GM12878 (cell line): ENCODE results near the gene FAM177B. TPM values are rescaled to one million over a fixed set of nuclear protein-coding genes. Genes with fewer than 3 reads are reported as not detected.
A peak's percentile ranks its signal among the peaks of the same experiment; 100 is the strongest.

ENCODE experiments used
- ATAC-seq: fragments of 200-7000 bp; cut with Tn5 transposase; 3 replicates; pipeline ENCODE4 v1.9.1; 2020; ENCODE audit warnings: mild to moderate bottlenecking, moderate library complexity
- BruUV-seq: library from RNA; stranded (reverse); fragments of 400-500 nt; replicated peaks from 2 replicates; lab custom pipeline; 2021; lab: Mats Ljungman, UMichigan
- CTCF ChIA-PET: fragments of 300-600 bp; sonication (Branson Sonifier 250); formaldehyde crosslinking; extraction: SDS; loops from one replicate; lab custom pipeline; 2021; ENCODE audit warnings: inconsistent platforms; lab: Yijun Ruan, JAX
- POLR2A ChIA-PET: fragments of 350-600 bp; formaldehyde crosslinking; extraction: SDS; loops from one replicate; lab custom pipeline; 2021; ENCODE audit warnings: inconsistent platforms; lab: Charles Lee
- RAD21 ChIA-PET: fragments of 300-600 bp; sonication (Branson Sonifier 250); formaldehyde crosslinking; loops from one replicate; lab custom pipeline; 2023; ENCODE audit warnings: antibody characterized with exemption; ENCODE audit not compliant: unreplicated experiment; lab: Charles Lee
- SMC1A ChIA-PET: fragments of 300-600 bp; sonication (Branson Sonifier 250); formaldehyde crosslinking; loops from one replicate; lab custom pipeline; 2023; ENCODE audit not compliant: unreplicated experiment, uncharacterized antibody; lab: Charles Lee
- DNase-seq: peaks from one replicate; pipeline ENCODE4 v3.0.0-alpha.2; 2011; ENCODE audit warnings: low read depth, low spot score
- FAIRE-seq: peaks from 3 replicates; lab custom pipeline; 2011; peaks lifted over from hg19 to GRCh38; lab: Jason Lieb, UNC
- H2AFZ ChIP-seq: 2 replicates; pipeline ENCODE4 v1.6.0; 2011; ENCODE audit warnings: low read depth, low read length, control low read depth; ENCODE audit not compliant: control insufficient read depth
- H3K27ac ChIP-seq: 2 replicates; pipeline ENCODE4 v1.5.1; 2011; ENCODE audit warnings: control low read depth; ENCODE audit not compliant: control insufficient read depth, insufficient read depth
- H3K27me3 ChIP-seq, 2 experiments: replicated peaks in 1 of 2; 2 replicates each; pipeline versions ENCODE4 v1.6.0 to v1.6.1; 2011; ENCODE audit warnings: low read length in 1 of 2; ENCODE audit not compliant: control insufficient read depth in 2 of 2, insufficient read depth in 2 of 2
- H3K36me3 ChIP-seq, 2 experiments: 2 replicates each; pipeline ENCODE4 v1.5.1; 2011; ENCODE audit warnings: low read length in 1 of 2; ENCODE audit not compliant: control insufficient read depth in 2 of 2, insufficient read depth in 2 of 2
- H3K4me1 ChIP-seq: 2 replicates; pipeline ENCODE4 v1.6.1; 2011; ENCODE audit warnings: mild to moderate bottlenecking, low read length, moderate library complexity, mixed read lengths; ENCODE audit not compliant: control insufficient read depth, insufficient read depth
- H3K4me2 ChIP-seq: 2 replicates; pipeline ENCODE4 v1.6.0; 2011; ENCODE audit warnings: control low read depth; ENCODE audit not compliant: control insufficient read depth, insufficient read depth
- H3K4me3 ChIP-seq: fragments of 200-600 bp; sonication (generic); 2 replicates; pipeline ENCODE4 v1.5.1; 2016
- H3K79me2 ChIP-seq: 2 replicates; pipeline ENCODE4 v1.6.0; 2011; ENCODE audit warnings: low read length; ENCODE audit not compliant: control insufficient read depth, insufficient read depth
- H3K9ac ChIP-seq: 2 replicates; pipeline ENCODE4 v1.8.0; 2011; ENCODE audit warnings: low read length, control low read depth, mixed read lengths; ENCODE audit not compliant: control insufficient read depth, insufficient read depth
- H3K9me3 ChIP-seq: replicated peaks from 3 replicates; pipeline ENCODE4 v1.5.1; 2011; ENCODE audit warnings: mild to moderate bottlenecking, low read length; ENCODE audit not compliant: control insufficient read depth, insufficient read depth
- H4K20me1 ChIP-seq: 2 replicates; pipeline ENCODE4 v1.6.0; 2011; ENCODE audit not compliant: control insufficient read depth, insufficient read depth
- BCL11A ChIP-seq: IDR thresholded peaks from 2 replicates; pipeline ENCODE4 v1.6.1; 2011; ENCODE audit warnings: low read depth, low read length
- CEBPZ ChIP-seq: fragments of 150-350 bp; IDR thresholded peaks from 2 replicates; pipeline ENCODE4 v1.6.1; 2016; ENCODE audit warnings: low read depth, low read length
- EED ChIP-seq: sonication (generic); IDR thresholded peaks from 2 replicates; pipeline ENCODE4 v1.6.1; 2016; ENCODE audit warnings: antibody characterized with exemption, low read depth
- EGR1 ChIP-seq, 2 experiments: IDR thresholded peaks; 1 replicate in 1 of 2; 2 replicates in 1 of 2; pipeline ENCODE4 v1.6.1; 2011 to 2012; ENCODE audit warnings: low read depth in 2 of 2, low read length in 2 of 2, borderline replicate concordance in 1 of 2, mild to moderate bottlenecking in 1 of 2, moderate library complexity in 1 of 2
- ETV6 ChIP-seq, 2 experiments: fragments of 450-650 bp in 1 of 2; IDR thresholded peaks in 1 of 2; conservative IDR thresholded peaks in 1 of 2; 2 replicates each; pipeline ENCODE4 v1.6.1; 2014; ENCODE audit warnings: antibody characterized with exemption in 1 of 2, borderline replicate concordance in 1 of 2, low read depth in 1 of 2, mild to moderate bottlenecking in 1 of 2, moderate library complexity in 1 of 2
- HCFC1 ChIP-seq: fragments of 150-350 bp; IDR thresholded peaks from 2 replicates; pipeline ENCODE4 v1.6.1; 2014; ENCODE audit warnings: low read length
- IKZF2 ChIP-seq, 2 experiments: fragments of 450-650 bp; IDR thresholded peaks; 2 replicates each; pipeline ENCODE4 v1.6.1; 2017; ENCODE audit warnings: mild to moderate bottlenecking in 2 of 2, moderate library complexity in 2 of 2
- JUND ChIP-seq: IDR thresholded peaks from 2 replicates; pipeline ENCODE4 v1.6.1; 2012; ENCODE audit warnings: low read depth, mild to moderate bottlenecking, low read length, improper control_type of control experiment, moderate library complexity
- MEF2A ChIP-seq: IDR thresholded peaks from 2 replicates; pipeline ENCODE4 v1.6.1; 2011; ENCODE audit warnings: low read depth, mild to moderate bottlenecking, low read length, moderate library complexity; ENCODE audit not compliant: insufficient read depth
- MEF2B ChIP-seq: fragments of 450-650 bp; IDR thresholded peaks from 2 replicates; pipeline ENCODE4 v1.6.1; 2018; ENCODE audit warnings: mild to moderate bottlenecking, moderate library complexity; ENCODE audit not compliant: partially characterized antibody, poor library complexity, severe bottlenecking
- NFYA ChIP-seq: IDR thresholded peaks from 2 replicates; pipeline ENCODE4 v1.6.1; 2011; ENCODE audit warnings: low read depth, mild to moderate bottlenecking, low read length, improper control_type of control experiment, borderline replicate concordance
- PKNOX1 ChIP-seq: fragments of 450-650 bp; IDR thresholded peaks from 2 replicates; pipeline ENCODE4 v1.6.1; 2016; ENCODE audit warnings: mild to moderate bottlenecking
- POLR2A ChIP-seq: IDR thresholded peaks from 2 replicates; pipeline ENCODE4 v1.6.1; 2011; ENCODE audit warnings: low read depth, mild to moderate bottlenecking, low read length
- SKIL ChIP-seq: fragments of 450-650 bp; IDR thresholded peaks from 2 replicates; pipeline ENCODE4 v1.6.1; 2017; ENCODE audit warnings: mild to moderate bottlenecking, low read depth, inconsistent platforms; ENCODE audit not compliant: poor library complexity, severe bottlenecking
- SREBF2 ChIP-seq: IDR thresholded peaks from 2 replicates; pipeline ENCODE4 v1.6.1; 2012; ENCODE audit warnings: mild to moderate bottlenecking, low read length
- TCF12 ChIP-seq: IDR thresholded peaks from 2 replicates; pipeline ENCODE4 v1.6.1; 2011; ENCODE audit warnings: low read depth, mild to moderate bottlenecking, low read length
- TCF3 ChIP-seq: IDR thresholded peaks from 2 replicates; pipeline ENCODE4 v1.6.1; 2012; ENCODE audit warnings: low read depth, mild to moderate bottlenecking, low read length, borderline replicate concordance; ENCODE audit not compliant: insufficient read depth
- ZNF274 ChIP-seq: IDR thresholded peaks from one replicate; pipeline ENCODE4 v1.8.0; 2011; ENCODE audit not compliant: insufficient read length, insufficient read depth
- WGBS: methylation state at CpG from one replicate; pipeline ENCODE4 v1.1.6; 2016; ENCODE audit warnings: low lambda C conversion rate; ENCODE audit not compliant: insufficient replicate concordance, insufficient coverage; ENCODE audit errors: missing lambda C conversion rate; 5-methylcytosine and 5-hydroxymethylcytosine counted together
- in situ Hi-C: fragments of 300-500 bp; cut with MboI; formaldehyde crosslinking; loops from 9 replicates; pipeline ENCODE4 v1.14.3; 2018; ENCODE audit warnings: mixed read lengths
- intact Hi-C: fragments of 100-400 bp; cut with micrococcal nuclease; formaldehyde crosslinking; loops from one replicate; pipeline ENCODE4 v1.14.2; 2022; ENCODE audit not compliant: unreplicated experiment
- polyA plus RNA-seq, 11 experiments: library from polyadenylated mRNA; depleted of rRNA in 4 of 11; unstranded in 6 of 11; stranded (reverse) in 5 of 11; fragments of >200 nt; fragmentation: Nextera tagmentation in 4 of 11; fragmentation: Illumina TruSeq in 1 of 11; extraction: Ambion mirVana in 4 of 11; extraction: Trizol in 1 of 11; gene quantifications; 1 replicate in 1 of 11; 2 replicates in 10 of 11; pipeline versions ENCODE4 v1.2.1 to v1.2.3, GENCODE V29; 2011 to 2016; ENCODE audit warnings: inconsistent platforms in 2 of 11, missing spikeins in 2 of 11, low read depth in 1 of 11
- total RNA-seq, 4 experiments: library from RNA; depleted of rRNA in 3 of 4; stranded (reverse); fragments of >200 nt in 3 of 4; fragmentation: Illumina TruSeq in 1 of 4; extraction: Trizol in 1 of 4; gene quantifications; 2 replicates each; pipeline versions ENCODE4 v1.2.1 to v1.2.3, GENCODE V29; 2013 to 2021

FAM177B gene
- total and polyA plus RNA-seq, 10 of the 15 experiments (the other 5 are each of a cell fraction or from before 2014, with no cell fraction given): 0.06 TPM; not detected in 9

- SMC1A ChIA-PET: interaction anchor here (0.7 to 2.8 kb wide), 5 partner anchors 15 to 40 kb away, joined by 3 to 10 read pairs (median 4); no protein-coding TSS in a partner anchor
- intact Hi-C loops (no loop called here), in situ Hi-C loops (no loop called here)
- H3K9ac ChIP-seq: no peak overlapping the region; the same call in 1 of the 2 replicates
- no peaks in the 10 kb centered on the region for H4K20me1 ChIP-seq
- ATAC-seq (peak; percentile 87), FAIRE-seq (peak; percentile 13), DNase-seq (peak; percentile 73)
- H2AFZ ChIP-seq: peak overlapping the region; percentile 26; the same call in 1 of the 2 replicates
- H3K4me3 ChIP-seq: 0 out of 2 replicates have a peak overlapping the region, but pooled peaks have one; percentile 17
- peaks cover 6% of the 10 kb centered on the region for H3K9me3 ChIP-seq
- H3K27ac ChIP-seq: 0 out of 2 replicates have a peak overlapping the region, but pooled peaks have one; percentile 25
- peaks cover 14% of the 10 kb centered on the region for H3K4me1 ChIP-seq
- CTCF ChIA-PET: interaction anchor here (1.0 to 1.6 kb wide), 2 partner anchors 34 to 36 kb away, joined by 3 to 7 read pairs; partner anchors contain the start of gene FAM177B
- RAD21 ChIA-PET: interaction anchor here (1.0 to 1.6 kb wide), 2 partner anchors 22 to 41 kb away, joined by 3 to 5 read pairs; no protein-coding TSS in a partner anchor
- H3K27me3 ChIP-seq: no peaks in the 10 kb centered on the region
- POLR2A ChIA-PET: no interaction called here
- H3K79me2 ChIP-seq: no peaks in the 10 kb centered on the region
- H3K36me3 ChIP-seq: no peaks in the 10 kb centered on the region
- BruUV-seq: no TSS peak
- 3% methylated on average over 4 of the region's 4 CpGs for WGBS
- peak overlapping the region; percentile 57; the same call in 1 of the 2 replicates for H3K4me2 ChIP-seq
- peak in 1 of 2 experiments; percentile 51; a peak in 1 of 4 replicates for TF ChIP-seq ETV6 (conservative IDR thresholded peaks at IDR 0.05 in 1 of 2, IDR thresholded peaks at IDR 0.05 in 1 of 2; ENCODE audit: borderline replicate concordance in 1 of 2, low read depth in 1 of 2)
- TF ChIP-seq MEF2B: peak; percentile 64
- TF ChIP-seq EED: peak; percentile 48; the same call in 1 of the 2 replicates
- TF ChIP-seq BCL11A: peak; percentile 43; the same call in 1 of the 2 replicates
- TF ChIP-seq PKNOX1: peak; percentile 30; the same call in 1 of the 2 replicates
- no peak for TF ChIP-seq CEBPZ
- no peak for TF ChIP-seq HCFC1
- no peak for TF ChIP-seq POLR2A
- no peak for TF ChIP-seq ZNF274
- TF ChIP-seq TCF3: peak; percentile 77
- no peak for TF ChIP-seq EGR1 (IDR thresholded peaks at IDR 0.05; ENCODE audit: borderline replicate concordance in 1 of 2, low read depth in 2 of 2, low read length in 2 of 2)
- TF ChIP-seq SREBF2: no peak
- peak; percentile 68 to 69 for TF ChIP-seq IKZF2 (IDR thresholded peaks at IDR 0.05)
- TF ChIP-seq NFYA: no peak
- TF ChIP-seq MEF2A: peak; percentile 74
- TF ChIP-seq SKIL: peak; percentile 37
- TF ChIP-seq TCF12: peak; percentile 81
- TF ChIP-seq JUND: no peak
These were observed 36.0 kb downstream of the FAM177B start for GRCh38 chr1:222772996-222773379.
